Measurements from ENCODE around the gene LARP4. TPM values are rescaled to one million over a fixed set of nuclear protein-coding genes. Genes with fewer than 3 reads are reported as not detected.

Gene LARP4
- total and polyA plus RNA-seq, 12 donors: 9.4 to 111 (median 52.8) TPM

- H3K36me3 ChIP-seq (replicated peaks in 1 of 2): no peaks in the 10 kb centered on the region
- 89 to 98% (median 93%) methylated on average over 2 of the region's 2 CpGs for WGBS, 4 donors
- DNase-seq: no peak
- H3K4me1 ChIP-seq (replicated peaks in 1 of 2): peaks cover 8 to 33% of the 10 kb centered on the region in 2 donors
- no peaks in the 10 kb centered on the region for H3K9me3 ChIP-seq (replicated peaks in 1 of 3)
- no peak overlapping the region for H3K27ac ChIP-seq
- no peaks in the 10 kb centered on the region for H3K27me3 ChIP-seq
- H3K4me3 ChIP-seq: no peak overlapping the region
- intact Hi-C loops (cut with DNase I): no loop called here
- TF ChIP-seq POLR2A (IDR thresholded peaks at IDR 0.05) (no peak), CTCF (IDR thresholded peaks at IDR 0.05) (no peak)
Measured at GRCh38 chr12:50524621-50525020, 123.9 kb downstream of the LARP4 start.

- WGBS, 4 donors: 93 to 100% (median 97%) methylated on average over 2 of the region's 2 CpGs
- Histone ChIP-seq H3K4me1 (replicated peaks in 1 of 2) (peaks cover 3 to 26% of the 10 kb centered on the region in 2 donors), H3K27me3 (no peaks in the 10 kb centered on the region), H3K36me3 (replicated peaks in 1 of 2) (no peaks in the 10 kb centered on the region), H3K4me3 (no peak overlapping the region), H3K9me3 (replicated peaks in 1 of 3) (no peaks in the 10 kb centered on the region), H3K27ac (no peak overlapping the region)
- no peak for TF ChIP-seq POLR2A (IDR thresholded peaks at IDR 0.05)
- TF ChIP-seq CTCF (IDR thresholded peaks at IDR 0.05): no peak
- DNase-seq: no peak
- intact Hi-C loops (cut with DNase I): no loop called here
Measured at GRCh38 chr12:50525422-50525821, 124.7 kb downstream of the LARP4 start.

- no peaks in the 10 kb centered on the region for H3K9me3 ChIP-seq (replicated peaks in 1 of 3)
- DNase-seq: no peak
- TF ChIP-seq POLR2A (IDR thresholded peaks at IDR 0.05) (no peak), CTCF (IDR thresholded peaks at IDR 0.05) (no peak)
- H3K27me3 ChIP-seq: no peaks in the 10 kb centered on the region
- WGBS, 4 donors: 96 to 98% (median 97%) methylated on average over 5 of the region's 5 CpGs
- no peak overlapping the region for H3K27ac ChIP-seq
- H3K4me3 ChIP-seq: no peak overlapping the region
- peaks cover 0 to 19% of the 10 kb centered on the region in 2 donors for H3K4me1 ChIP-seq (replicated peaks in 1 of 2)
- no peaks in the 10 kb centered on the region for H3K36me3 ChIP-seq (replicated peaks in 1 of 2)
- intact Hi-C loops (cut with DNase I): no loop called here
Measured at GRCh38 chr12:50527359-50527726, 126.7 kb downstream of the LARP4 start.

- intact Hi-C loops (cut with DNase I): no loop called here
- Histone ChIP-seq H3K27me3 (no peaks in the 10 kb centered on the region), H3K9me3 (replicated peaks in 1 of 3) (no peaks in the 10 kb centered on the region), H3K27ac (no peak overlapping the region), H3K36me3 (replicated peaks in 1 of 2) (no peaks in the 10 kb centered on the region), H3K4me1 (replicated peaks in 1 of 2) (peaks cover 3 to 32% of the 10 kb centered on the region in 2 donors), H3K4me3 (no peak overlapping the region)
- no peak for DNase-seq
- TF ChIP-seq POLR2A (IDR thresholded peaks at IDR 0.05) (no peak), CTCF (IDR thresholded peaks at IDR 0.05) (no peak)
- 83 to 100% (median 99%) methylated on average over 1 of the region's 1 CpG for WGBS, 4 donors
Measured at GRCh38 chr12:50528800-50529199, 128.1 kb downstream of the LARP4 start.
